GM21529 (cell line): ENCODE results near the gene MED6.

Source experiments
- ATAC-seq: cut with Tn5 transposase; IDR thresholded peaks from one replicate; pipeline ENCODE4 v1.9.1; 2021; ENCODE audit not compliant: unreplicated experiment

MED6 gene

DNA sequence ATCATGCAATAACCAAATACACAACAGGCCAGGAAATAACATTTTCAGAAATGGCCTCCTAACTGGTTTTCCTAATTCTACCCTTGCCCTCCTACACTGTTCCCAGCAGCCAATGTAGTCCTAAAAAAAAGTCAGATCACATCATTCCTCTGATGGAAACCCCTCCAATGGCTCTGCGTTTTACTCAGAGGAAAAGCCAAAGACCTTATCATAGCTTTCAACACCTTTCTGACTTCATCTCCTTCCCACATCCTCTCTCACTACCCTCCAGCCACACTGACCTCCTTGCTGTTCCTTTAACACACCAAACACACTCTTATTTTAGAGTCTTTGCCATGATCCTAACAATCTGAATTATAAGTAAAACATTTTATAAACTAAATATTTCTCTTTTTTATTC, 1.1 kb downstream of the MED6 start:
- ATAC-seq, result no peak

DNA sequence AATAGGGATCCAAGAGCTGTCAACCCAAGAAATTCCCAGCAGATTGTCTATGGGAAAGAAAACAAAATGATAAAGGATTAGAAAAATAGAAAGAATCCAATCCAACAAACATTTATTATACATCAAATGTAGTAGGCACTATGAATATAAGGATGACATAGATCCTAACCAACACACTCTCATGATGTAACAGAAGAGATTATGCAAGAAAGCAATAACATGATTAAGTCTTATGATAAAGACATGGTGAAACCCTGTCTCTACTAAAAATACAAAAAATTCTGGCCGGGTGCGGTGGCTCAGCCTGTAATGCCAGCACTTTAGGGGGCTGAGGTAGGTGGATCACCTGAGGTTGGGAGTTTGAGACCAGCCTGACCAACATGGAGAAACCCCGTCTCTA, 2.7 kb downstream of the MED6 start:
- ATAC-seq, result no peak

GRCh38 chr14:70595443-70596185, 4.8 kb downstream of the MED6 start:
- ATAC-seq, result no peak

DNA sequence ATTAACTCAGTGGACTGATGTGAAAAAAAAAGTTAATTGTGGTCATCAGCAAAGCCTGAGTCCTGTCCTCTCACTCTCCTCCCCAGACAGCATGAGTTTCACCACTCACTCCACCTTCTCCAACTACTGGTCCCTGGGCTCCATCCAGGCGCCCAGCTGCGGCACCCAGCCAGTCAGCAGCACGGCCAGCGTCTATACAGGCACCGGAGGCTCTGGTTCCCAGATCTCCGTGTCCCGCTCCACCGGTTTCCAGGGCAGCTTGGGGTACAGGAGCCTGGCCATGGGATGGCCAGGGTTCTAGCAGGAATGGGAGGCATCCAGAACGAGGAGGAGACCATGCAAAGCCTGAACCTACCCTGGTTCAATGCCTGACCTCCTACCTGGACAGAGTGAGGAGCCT, 6.0 kb downstream of the MED6 start:
- ATAC-seq, result no peak

GRCh38 chr14:70585231-70585630, 15.2 kb downstream of the MED6 start:
- no peak for ATAC-seq

- ATAC-seq, result no peak
These were observed 23.6 kb downstream of the MED6 start for GRCh38 chr14:70576891-70577290.

- no peak for ATAC-seq
These were observed 27.4 kb downstream of the MED6 start for GRCh38 chr14:70573050-70573449.

DNA sequence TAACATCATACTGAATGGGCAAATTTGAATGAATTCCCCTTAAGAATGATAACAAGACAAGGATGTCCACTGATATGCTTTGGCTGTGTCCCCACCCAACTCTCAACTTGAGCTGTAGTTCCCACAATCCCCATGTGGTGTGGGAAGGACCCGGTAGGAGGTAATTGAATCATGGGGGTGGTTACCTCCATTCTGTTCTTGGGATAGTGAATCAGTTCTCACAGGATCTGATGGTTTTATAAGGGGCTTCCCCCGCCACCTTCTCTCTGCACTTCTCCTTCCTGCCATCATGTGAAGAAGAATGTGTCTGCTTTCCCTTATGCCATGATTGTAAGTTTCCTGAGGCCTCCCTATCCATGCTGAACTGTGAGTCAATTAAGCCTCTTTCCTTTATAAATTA, 29.3 kb downstream of the MED6 start:
- no peak for ATAC-seq

GRCh38 chr14:70567791-70568190, 32.7 kb downstream of the MED6 start:
- no peak for ATAC-seq

- no peak for ATAC-seq
These were observed 36.6 kb downstream of the MED6 start for GRCh38 chr14:70563869-70564268.

DNA sequence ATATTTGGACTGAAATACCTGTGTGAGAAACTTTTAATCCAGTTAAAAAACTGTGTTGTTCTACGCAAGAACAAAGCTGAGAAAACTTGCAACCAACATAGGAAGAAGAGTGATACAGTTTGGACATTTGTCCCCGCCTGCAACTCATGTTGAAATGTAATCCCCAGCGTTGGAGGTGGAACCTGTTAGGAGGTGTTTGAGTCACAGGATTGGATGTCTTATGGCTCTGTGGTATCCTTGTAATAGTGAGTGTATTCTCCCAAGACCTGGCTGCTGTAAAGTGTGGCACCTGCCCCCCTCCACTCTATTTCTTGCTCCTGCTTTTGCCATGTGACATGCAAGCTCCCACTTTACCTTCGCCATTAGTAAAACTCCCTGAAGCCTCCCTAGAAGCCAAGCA, 37.0 kb downstream of the MED6 start:
- no peak for ATAC-seq

DNA sequence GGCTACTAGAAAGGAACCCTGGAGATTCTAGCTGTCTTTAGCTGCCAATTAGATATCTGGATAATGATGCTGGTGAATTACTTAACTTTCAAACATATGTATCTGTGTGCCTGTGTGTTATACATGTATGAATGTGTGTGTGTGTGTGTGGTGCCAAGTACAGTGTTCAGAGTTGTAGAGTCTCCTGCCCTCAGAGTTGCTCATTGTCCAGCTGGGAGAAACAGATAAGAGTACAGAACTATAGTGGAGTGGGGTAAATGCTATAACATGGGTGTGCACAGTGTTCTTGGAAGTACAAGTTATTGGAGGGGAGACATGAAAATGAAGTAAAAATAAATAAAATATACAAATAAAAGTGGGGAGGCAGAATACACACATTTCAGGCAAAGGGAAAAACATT, 42.1 kb downstream of the MED6 start:
- no peak for ATAC-seq

DNA sequence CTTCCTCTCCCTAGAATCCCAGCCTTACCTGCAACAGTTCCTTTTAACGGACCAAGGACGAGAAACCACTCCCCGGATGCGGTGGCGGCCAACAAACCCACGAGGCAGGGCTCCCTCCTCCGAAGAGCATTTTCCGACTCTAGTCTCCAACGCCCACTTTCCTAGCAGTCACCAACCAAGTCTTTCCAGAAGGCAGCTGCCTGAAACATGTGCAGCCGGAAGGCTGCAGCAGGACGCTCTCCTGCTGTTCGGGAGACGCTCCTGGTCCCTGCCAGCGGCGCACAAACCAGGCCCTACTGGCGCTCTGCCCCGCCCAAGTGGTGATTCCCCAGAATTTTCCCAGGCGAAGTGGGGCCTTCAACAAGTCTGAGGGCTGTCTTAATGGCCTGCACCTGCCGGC, 44.6 kb downstream of the MED6 start:
- ATAC-seq, result no peak

DNA sequence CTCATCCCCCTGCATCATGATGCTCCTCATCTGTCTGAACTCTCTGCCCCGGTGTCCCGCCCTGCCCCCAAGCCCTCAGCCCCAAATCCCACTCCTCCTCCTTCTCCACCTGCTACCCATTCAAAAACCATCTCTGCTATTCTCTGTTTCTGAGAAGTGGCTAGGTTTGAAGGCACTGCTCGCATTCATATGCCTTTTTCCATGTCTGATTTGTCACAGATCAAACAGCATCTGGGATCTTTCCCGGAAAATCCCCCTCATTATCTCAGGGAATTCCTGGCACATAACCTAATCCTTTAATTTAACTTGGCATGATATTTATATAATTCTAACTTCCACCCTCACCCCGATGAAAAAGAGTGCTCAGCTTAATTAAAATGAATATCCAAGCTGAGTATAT, 62.4 kb downstream of the MED6 start:
- ATAC-seq, result no peak

- no peak for ATAC-seq
These were observed 63.6 kb downstream of the MED6 start for GRCh38 chr14:70536830-70537229.

DNA sequence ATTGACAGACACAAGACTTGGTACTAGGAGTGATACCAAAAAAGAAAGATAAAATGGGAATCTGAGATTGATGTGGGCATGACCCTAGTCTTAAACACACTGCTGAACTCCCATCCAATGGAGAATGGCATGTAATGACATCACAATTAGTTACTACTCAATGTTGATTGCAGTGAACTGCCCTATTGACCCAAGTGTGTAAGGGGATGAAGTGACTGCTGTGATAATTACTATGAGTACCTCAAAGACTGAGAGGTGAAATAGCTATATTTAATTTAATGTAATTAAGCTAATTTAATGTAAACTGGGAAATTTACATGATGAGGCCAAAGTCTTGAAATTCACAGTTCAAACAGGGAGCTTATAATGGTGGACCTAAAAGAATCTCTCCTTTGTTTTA, 65.6 kb downstream of the MED6 start, which contains the start of gene ADAM20:
Gene ADAM20, minus strand, starts transcription at position 101 of the 400 bp plus-strand sequence. CDS start 10,247 bp downstream, outside the sequence.
- ATAC-seq, result no peak
